ENCODE measurements around the gene SGF29. TPM values are rescaled to one million over a fixed set of nuclear protein-coding genes. Genes with fewer than 3 reads are reported as not detected.
"Not testable (repeated sequence)": the region's sequence is repeated elsewhere in the genome, so short reads cannot be mapped to it uniquely, and the experiment has no call there.

Gene SGF29
- total and polyA plus RNA-seq, 10 donors: 22.9 to 35.1 (median 27.5) TPM

DNA sequence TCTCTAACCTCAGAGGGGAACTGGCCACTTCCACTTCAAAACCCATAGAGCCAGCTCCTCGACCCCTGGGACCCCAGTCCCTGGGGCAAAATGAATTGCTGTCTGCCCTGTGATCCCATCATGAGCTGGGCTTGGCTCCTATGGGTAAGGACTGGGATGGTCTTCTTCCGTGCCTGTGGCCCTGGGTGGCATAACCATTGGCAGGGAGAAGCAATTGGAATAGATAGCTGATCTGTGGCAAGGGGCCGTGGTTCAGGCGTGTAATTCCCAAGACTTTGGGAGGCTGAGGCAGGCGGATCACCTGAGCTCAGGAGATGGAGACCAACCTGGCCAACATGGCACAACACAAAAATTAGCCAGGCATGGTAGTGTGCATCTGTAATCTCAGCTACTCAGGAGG lies 38.8 kb downstream of the SGF29 start:
- H3K36me3 ChIP-seq: peaks cover 0 to 58% (median 40%) of the 10 kb centered on the region in 6 donors
- TF ChIP-seq POLR2AphosphoS5 (IDR thresholded peaks at IDR 0.05) (no peak), POLR2A (IDR thresholded peaks at IDR 0.05) (no peak)
- TF ChIP-seq, protein P1, sequence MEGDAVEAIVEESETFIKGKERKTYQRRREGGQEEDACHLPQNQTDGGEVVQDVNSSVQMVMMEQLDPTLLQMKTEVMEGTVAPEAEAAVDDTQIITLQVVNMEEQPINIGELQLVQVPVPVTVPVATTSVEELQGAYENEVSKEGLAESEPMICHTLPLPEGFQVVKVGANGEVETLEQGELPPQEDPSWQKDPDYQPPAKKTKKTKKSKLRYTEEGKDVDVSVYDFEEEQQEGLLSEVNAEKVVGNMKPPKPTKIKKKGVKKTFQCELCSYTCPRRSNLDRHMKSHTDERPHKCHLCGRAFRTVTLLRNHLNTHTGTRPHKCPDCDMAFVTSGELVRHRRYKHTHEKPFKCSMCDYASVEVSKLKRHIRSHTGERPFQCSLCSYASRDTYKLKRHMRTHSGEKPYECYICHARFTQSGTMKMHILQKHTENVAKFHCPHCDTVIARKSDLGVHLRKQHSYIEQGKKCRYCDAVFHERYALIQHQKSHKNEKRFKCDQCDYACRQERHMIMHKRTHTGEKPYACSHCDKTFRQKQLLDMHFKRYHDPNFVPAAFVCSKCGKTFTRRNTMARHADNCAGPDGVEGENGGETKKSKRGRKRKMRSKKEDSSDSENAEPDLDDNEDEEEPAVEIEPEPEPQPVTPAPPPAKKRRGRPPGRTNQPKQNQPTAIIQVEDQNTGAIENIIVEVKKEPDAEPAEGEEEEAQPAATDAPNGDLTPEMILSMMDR (IDR thresholded peaks at IDR 0.05 in 8 of 11, conservative IDR thresholded peaks at IDR 0.05 in 3 of 11): no peak

DNA sequence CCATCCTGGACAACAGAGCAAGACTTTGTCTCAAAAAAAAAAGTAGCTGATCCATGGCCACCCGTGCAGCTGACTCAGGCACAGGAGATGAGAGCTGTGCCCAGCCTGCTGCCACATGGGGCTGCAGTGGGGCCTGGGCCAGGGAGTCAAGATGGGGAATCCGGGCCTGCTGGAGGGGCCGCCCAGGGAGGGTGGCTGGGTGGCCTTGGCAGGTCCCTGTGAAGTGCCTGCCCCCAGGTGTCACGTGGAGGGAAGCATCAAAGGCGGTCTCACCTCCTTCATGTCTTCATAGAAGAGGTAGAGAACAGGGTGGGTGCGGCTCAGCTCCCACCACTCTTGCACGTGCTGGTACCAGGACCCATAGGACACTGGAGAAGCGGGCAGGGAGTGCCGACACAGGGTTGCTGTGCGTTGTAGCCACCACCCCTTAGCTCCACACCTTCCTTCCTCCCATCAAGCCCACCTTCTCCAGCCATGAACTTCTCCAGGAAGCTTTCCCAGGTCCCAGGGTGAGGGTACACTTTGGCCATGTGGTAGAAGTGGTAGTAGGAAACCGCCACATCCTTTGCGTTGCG lies 39.3 kb downstream of the SGF29 start:
- Histone ChIP-seq H3K9me3 (no peaks in the 10 kb centered on the region), H3K27me3 (replicated peaks in 1 of 7) (peaks cover 0 to 4% (median 0%) of the 10 kb centered on the region in 7 donors), H3K27ac (no peak overlapping the region), H3K4me1 (peaks cover 0 to 13% (median 2%) of the 10 kb centered on the region in 6 donors), H3K36me3 (peaks cover 0 to 52% (median 36%) of the 10 kb centered on the region in 6 donors), H3K4me3 (no peak overlapping the region)
- WGBS, 5 donors: 85 to 93% (median 89%) methylated on average over 8 to 13 of the region's 13 CpGs
- intact Hi-C loops (cut with DNase I; ENCODE audit: low total_unique reads): no loop called here
- TF ChIP-seq POLR2AphosphoS5 (IDR thresholded peaks at IDR 0.05) (peak in 1 of 3 donors; percentile 46), POLR2A (IDR thresholded peaks at IDR 0.05) (no peak)
- DNase-seq: peak; percentile 60

More for the DNA sequence above, 38.8 kb downstream of the SGF29 start:
- H3K27me3 ChIP-seq (replicated peaks in 1 of 7): no peaks in the 10 kb centered on the region
- 92 to 96% (median 93%) methylated on average over 5 of the region's 5 CpGs for WGBS, 5 donors
- intact Hi-C loops (cut with DNase I; ENCODE audit: low total_unique reads): no loop called here
- no peaks in the 10 kb centered on the region for H3K9me3 ChIP-seq
- H3K4me3 ChIP-seq: no peak overlapping the region
- H3K27ac ChIP-seq: no peak overlapping the region
- peaks cover 0 to 8% (median 0%) of the 10 kb centered on the region in 6 donors for H3K4me1 ChIP-seq
- no peak for DNase-seq

DNA sequence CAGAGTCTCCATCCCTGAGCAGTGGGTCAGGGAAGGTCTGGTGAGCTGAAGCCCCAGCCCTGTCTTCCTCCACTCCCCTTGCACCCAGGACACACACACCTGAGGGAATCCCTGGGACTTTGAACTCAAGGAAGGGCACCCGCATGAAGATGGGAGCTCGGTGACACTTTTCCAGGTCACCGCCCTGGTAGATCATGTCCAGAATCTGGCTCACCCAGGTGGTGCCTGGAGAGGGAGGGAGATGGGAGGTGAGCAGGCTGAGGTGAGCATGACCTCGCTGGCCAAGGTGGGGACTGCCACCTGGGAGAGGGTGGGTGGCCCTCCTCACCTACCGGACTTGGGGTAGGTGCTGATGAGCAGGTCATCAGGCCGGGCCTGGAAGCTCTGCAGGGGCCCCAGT lies 41.7 kb downstream of the SGF29 start:
- 98 to 100% (median 98%) methylated on average over 1 to 6 of the region's 6 CpGs for WGBS, 5 donors
- peak; percentile 39 for DNase-seq
- H3K9me3 ChIP-seq; H3K4me3 ChIP-seq; H3K27me3 ChIP-seq (replicated peaks in 1 of 7); intact Hi-C loops (cut with DNase I; ENCODE audit: low total_unique reads); H3K27ac ChIP-seq: not testable (repeated sequence)
- H3K36me3 ChIP-seq: peaks cover 0 to 28% (median 13%) of the 10 kb centered on the region in 6 donors
- peaks cover 0 to 15% (median 2%) of the 10 kb centered on the region in 6 donors for H3K4me1 ChIP-seq

DNA sequence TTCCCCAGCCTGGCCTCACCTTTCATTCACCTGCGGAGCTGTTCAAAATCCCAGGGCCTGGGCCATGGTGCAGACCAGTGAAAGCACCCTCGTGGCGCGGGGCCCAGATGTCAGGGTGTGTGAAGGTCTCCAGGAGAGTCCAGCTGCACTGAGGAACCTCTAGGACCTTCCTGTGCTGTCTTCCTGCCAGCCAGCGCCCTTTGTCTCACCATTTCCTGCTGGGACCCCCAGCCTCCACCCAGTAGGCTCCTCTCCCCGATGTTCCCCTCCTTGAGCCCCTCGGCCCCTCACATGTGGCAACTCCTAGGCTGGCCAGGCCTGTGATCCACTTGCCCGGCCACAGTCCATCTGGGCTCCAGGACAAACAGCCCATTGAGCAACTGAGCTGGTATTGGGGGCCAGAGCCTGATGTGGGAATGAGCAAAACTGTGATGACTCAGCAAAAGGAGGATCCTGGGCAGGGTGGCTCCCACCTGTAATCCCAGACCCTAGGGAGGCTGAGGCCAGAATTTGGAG lies 42.5 kb downstream of the SGF29 start:
- intact Hi-C loops (cut with DNase I; ENCODE audit: low total_unique reads): no loop called here
- 40 to 86% (median 69%) methylated on average over 2 to 8 of the region's 8 CpGs for WGBS, 5 donors
- DNase-seq: peak; percentile 32
- Histone ChIP-seq H3K9me3 (no peaks in the 10 kb centered on the region), H3K4me3 (peak overlapping the region in 1 of 8 donors; percentile 14), H3K4me1 (peaks cover 0 to 15% (median 2%) of the 10 kb centered on the region in 6 donors), H3K27me3 (replicated peaks in 1 of 7) (peaks cover 0 to 4% (median 0%) of the 10 kb centered on the region in 7 donors), H3K36me3 (peaks cover 0 to 21% (median 5%) of the 10 kb centered on the region in 6 donors), H3K27ac (peak overlapping the region in 5 of 8 donors; percentile 32 to 59 (median 48))
- TF ChIP-seq, protein P1 (IDR thresholded peaks at IDR 0.05 in 8 of 11, conservative IDR thresholded peaks at IDR 0.05 in 3 of 11): no peak
- TF ChIP-seq POLR2AphosphoS5 (IDR thresholded peaks at IDR 0.05) (no peak), POLR2A (IDR thresholded peaks at IDR 0.05) (no peak)

Measured in spleen (tissue), 11 donors.